K562 treated with DMSO at 1 percent for 4 hours (cell line): Measurements from ENCODE around the gene GPR156. TPM values are rescaled to one million over a fixed set of nuclear protein-coding genes. Genes with fewer than 3 reads are reported as not detected.

Source experiments
- total RNA-seq: library from RNA; unstranded; fragments of 300-600 nt; gene quantifications from 2 replicates; pipeline ENCODE4 v1.2.3, GENCODE V29; 2022; ENCODE audit not compliant: insufficient read depth

Gene GPR156
- 0.40 TPM in 1 of 2 replicates, not detected in the other for total RNA-seq

GRCh38 chr3:120284747-120285507 is at the start of gene GPR156:
Gene GPR156, minus strand, starts transcription at chr3:120285222. Its CDS starts 41,124 bp downstream, at chr3:120244098.

Other genes starting within 250 kb of the GPR156 start
- 7.8 and 8.6 TPM in 2 replicates for gene GSK3B, start 190.8 kb downstream of the GPR156 start, total RNA-seq
- gene LRRC58, start 64.1 kb upstream of the GPR156 start, total RNA-seq: 7.6 and 10.7 TPM in 2 replicates
- gene FSTL1, start 165.8 kb upstream of the GPR156 start, total RNA-seq: not detected in 2 replicates